CD4-positive, alpha-beta T cell treated with Interleukin-6 at 100 ng/mL for 8 hours (primary cell): ENCODE results near the gene EXOC7.
"Not testable (repeated sequence)": the region's sequence is repeated elsewhere in the genome, so short reads cannot be mapped to it uniquely, and the experiment has no call there.

ENCODE experiments used
- DNase-seq: peaks from one replicate; pipeline ENCODE4 v3.0.0-alpha.2; 2020; ENCODE audit warnings: mixed read lengths, low spot score

Gene EXOC7

GRCh38 chr17:76075364-76076145 is 28.0 kb downstream of the EXOC7 start:
- DNase-seq: no peak

GRCh38 chr17:76074390-76075363 is 28.9 kb downstream of the EXOC7 start, which contains the start of gene GALR2:
GALR2 (plus strand) TSS chr17:76074781; CDS start chr17:76074884, 103 bp downstream.
- DNase-seq: no peak

DNA sequence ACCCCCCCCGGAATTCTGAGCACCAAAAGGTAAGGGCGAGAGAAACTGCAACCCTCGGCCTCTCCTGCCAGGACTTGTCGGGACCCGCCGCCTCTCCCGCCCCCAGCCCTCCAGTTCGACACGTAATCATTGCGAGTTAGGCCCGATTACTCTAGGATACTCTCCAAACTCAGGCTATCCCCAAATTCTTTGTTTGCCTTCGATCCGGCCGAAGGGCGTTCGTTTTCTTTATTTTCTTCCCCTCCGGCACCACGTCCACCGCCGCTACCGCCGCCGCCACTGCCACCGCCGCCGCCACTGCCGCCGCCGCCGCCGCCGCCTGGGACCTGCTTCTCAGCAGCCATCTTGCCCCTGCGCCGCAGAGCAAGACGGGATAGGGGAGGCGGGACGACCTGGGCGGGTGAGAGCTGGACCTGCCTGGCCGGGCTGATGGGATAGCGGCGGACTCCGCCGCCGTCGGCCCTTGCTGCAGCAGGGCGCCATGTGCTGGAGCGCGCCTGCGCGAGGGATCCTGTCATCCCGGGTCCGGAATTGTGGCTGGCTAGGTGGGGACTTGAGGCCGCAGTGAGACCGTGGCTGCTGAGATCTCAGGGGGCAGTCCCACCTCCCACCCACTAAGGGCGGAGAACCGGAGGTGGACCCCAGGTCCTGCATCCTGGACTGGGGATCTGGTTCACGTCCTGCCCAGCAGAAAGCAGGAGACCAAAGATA is 31.3 kb downstream of the EXOC7 start, which contains the start of gene SRP68:
Gene SRP68 (minus strand): TSS at position 370 of the 711 bp plus-strand sequence. CDS start 26 bp downstream, at position 344.
- DNase-seq: peak; percentile 84

DNA sequence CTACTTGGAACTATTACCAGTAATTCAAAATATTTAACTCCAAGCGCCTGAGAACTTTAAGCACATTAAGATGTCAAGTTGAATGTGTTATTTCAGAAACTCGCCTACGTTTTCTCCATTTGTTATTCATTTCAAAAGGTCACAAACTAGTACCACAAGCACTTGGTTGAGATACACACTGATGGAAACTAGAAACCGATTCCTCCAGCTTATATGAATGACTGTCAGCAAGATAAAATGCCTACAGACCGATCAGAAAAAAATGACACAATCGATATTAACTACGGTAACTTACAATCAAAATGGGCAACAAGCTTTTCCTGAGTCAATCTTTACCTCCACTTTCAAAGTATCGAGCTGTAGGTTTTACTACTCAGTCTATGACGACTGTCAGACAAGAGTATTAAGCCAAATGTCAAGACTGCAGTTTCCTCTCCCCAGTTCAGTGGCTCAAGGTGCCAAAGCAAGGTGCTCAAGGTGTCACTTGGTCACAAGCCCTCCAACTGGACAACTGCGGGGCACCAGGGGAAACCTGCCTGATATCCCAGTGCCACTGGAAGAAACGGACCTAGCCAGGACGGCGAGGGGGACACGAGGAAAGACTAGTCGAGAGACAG is 31.9 kb downstream of the EXOC7 start:
- no peak for DNase-seq

- DNase-seq: no peak
These were observed 37.8 kb downstream of the EXOC7 start for GRCh38 chr17:76065775-76066174.

GRCh38 chr17:76063875-76064546 is 39.6 kb downstream of the EXOC7 start:
- DNase-seq: peak; percentile 42

DNA sequence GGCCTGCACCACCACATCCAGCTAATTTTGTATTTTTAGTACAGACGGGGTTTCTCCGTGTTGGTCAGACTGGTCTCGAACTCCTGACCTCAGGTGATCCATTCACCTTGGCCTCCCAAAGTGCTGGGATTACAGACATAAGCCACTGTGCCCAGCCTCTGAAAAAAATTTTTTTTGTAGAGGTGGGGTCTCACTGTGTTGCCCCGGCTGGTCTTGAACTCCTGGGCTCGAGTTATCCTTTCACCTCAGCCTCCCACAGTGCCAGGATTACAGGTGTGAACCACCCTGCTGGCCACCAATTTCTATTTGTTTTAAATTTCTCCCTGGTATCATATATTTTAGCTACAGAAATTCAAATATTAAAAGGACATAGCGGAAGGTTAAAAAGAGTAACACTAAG is 45.3 kb downstream of the EXOC7 start:
- not testable (repeated sequence) for DNase-seq

- no peak for DNase-seq
These were observed 46.7 kb downstream of the EXOC7 start for GRCh38 chr17:76056882-76057281.

GRCh38 chr17:76054112-76054476 is 49.5 kb downstream of the EXOC7 start:
- no peak for DNase-seq

DNA sequence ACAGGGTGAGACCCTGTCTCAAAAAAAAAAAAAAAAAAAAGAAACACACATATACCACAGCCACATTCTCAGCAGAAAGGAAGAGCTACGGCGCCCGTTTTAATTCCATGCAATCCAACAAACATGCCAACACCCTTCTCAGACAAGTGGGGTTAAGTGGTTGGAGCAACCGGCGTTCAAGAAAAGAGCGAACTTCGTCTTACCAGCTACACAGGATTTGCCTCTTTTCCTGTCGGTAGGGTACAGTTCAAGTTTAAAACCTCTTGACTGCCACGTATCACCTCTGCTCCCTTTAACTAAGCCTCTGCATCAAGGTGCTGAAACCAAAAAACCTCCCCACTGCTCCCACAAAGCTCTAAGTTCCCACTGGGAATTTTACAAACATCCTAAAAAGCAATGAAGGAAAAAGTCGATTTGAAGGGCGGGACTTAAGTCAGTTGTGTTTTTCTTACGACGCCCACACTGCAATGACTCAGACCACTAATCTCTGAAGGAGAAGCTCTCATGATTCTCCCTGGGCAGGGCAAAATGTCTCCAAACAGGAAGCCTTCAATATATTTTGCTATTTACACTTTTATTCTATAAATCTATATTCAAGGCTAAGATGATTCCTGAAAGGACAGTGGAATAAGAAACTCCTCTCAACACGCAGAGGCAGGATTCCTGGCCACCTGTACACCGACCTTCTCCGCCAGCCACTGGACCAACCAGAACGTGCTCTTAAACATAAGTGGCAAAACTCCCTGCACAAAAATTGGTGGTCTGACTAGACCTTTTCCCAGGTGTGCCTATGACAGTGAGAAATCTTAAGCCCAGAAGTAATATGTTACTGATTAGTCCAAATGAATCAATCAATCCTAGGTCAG is 50.1 kb downstream of the EXOC7 start:
- no peak for DNase-seq

DNA sequence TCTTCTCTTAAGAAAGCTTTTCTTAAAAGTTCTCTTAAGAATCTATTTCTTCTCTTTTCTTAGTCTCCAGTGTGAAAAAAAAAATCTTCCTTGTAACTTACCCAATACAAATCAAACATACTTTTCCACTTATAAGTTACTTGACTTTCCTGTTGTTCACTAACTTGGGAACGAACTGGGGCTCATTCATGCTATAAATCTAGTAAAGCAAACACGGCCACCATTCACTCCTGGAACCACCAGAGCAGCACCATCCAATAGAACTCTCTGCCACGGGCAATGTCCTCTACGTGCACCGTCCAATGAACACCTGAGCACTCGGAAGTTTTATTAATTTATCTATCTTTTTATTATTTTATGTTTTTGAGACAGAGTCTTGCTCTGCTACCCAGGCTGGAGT is 52.0 kb downstream of the EXOC7 start:
- DNase-seq: no peak

- DNase-seq: no peak
These were observed 52.8 kb downstream of the EXOC7 start for GRCh38 chr17:76050538-76051467.

DNA sequence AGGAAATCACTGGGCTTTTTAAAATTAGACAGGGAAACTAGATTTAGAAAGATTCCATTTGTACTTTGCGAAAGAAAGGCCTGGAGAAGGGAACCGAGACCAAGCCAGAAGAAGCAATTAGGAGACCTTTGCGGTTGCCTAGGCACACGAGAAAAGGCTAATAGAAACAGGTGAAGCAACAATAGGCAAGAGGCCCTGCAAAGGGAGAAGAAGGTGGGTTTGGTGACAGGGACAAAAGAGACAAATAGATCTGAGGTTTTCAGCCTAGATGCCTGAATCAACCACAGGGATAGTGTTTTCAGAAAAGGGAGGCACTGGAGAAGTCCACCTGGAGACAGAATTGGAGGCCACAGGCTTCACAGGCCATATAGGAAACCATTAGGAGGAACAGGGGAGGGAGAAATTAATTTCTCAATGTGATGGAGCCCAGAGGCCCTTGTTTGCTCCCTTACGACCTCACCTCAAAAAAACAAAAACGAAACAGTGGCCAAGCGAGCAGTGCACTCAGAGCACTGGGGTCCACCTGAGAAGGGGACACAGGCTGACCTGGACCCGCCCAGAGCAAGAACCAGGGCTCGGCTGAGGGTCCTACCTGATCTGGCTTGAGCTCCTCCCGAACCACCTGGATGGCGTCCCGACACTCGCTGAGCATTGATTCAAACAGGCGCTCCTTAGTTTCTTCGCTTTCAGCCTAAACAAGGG is 53.6 kb downstream of the EXOC7 start:
- DNase-seq: no peak

- DNase-seq: no peak
These were observed 54.3 kb downstream of the EXOC7 start for GRCh38 chr17:76049239-76049638.

DNA sequence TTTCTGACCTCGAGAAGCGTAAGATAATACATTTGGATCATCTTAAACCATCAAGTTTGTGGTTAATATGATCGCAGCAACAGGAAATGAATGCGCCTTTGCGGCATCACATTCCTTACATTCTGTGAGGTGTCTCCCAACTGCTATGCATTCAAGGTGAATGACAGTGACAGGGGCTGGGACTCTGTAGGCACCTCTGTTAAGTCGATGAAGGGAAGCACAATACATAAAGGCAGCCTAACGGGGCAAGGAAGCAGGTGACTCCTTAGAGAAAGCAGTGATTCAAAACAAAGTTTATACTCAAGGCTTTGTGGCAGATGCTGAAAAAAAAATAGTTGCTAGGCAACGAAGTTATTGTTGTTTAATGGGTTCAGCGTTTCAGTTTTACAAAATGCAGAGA is 54.9 kb downstream of the EXOC7 start:
- no peak for DNase-seq

DNA sequence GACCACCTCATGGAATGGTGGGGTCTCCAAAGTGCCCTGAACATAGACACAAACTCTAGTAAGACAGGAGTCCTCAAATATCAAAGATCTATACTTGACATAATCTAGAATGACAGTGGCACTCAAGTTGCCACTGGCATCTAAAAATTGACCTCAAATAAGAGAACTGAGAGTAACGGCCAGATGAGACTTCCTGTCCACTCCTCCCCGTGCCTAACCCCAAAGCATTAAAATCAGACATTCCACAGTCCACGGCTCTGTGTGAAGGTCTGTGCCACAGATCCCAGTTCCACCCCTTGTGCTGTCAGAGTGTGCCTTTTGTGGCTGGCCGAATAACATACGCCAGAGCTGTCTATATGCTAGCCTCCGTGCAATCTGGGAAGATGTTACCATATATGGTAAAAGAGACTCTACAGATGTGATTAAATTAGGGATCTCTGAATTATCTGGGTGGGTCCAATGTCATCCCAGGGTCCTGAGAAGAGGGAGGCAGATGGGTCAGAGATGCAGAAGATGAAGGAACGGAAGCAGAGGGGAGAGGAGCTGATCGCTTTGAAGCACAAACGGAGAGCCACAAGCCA is 55.5 kb downstream of the EXOC7 start:
- no peak for DNase-seq

- DNase-seq: no peak
These were observed 57.5 kb downstream of the EXOC7 start for GRCh38 chr17:76046064-76046463.

- not testable (repeated sequence) for DNase-seq
These were observed 59.0 kb downstream of the EXOC7 start for GRCh38 chr17:76044475-76045007.
